Muscle of leg (tissue), 11 donors: ENCODE results near the gene SLC23A3. TPM values are rescaled to one million over a fixed set of nuclear protein-coding genes. Genes with fewer than 3 reads are reported as not detected.
A peak's percentile ranks its signal among the peaks of the same experiment; 100 is the strongest.

Experiments used
- DNase-seq: peaks from one replicate; pipeline ENCODE4 v3.0.0; 2013
- H3K27ac ChIP-seq: one replicate; pipeline ENCODE4 v1.5.1; 2013; ENCODE audit warnings: mild to moderate bottlenecking, low read length, control low read depth
- H3K27me3 ChIP-seq: one replicate; pipeline ENCODE4 v1.6.1; 2013; ENCODE audit warnings: low read length; ENCODE audit not compliant: control insufficient read depth, insufficient read depth
- H3K36me3 ChIP-seq: one replicate; pipeline ENCODE4 v1.6.1; 2013; ENCODE audit warnings: low read length; ENCODE audit not compliant: control insufficient read depth, insufficient read depth
- H3K4me1 ChIP-seq: one replicate; pipeline ENCODE4 v1.6.1; 2013; ENCODE audit warnings: low read length; ENCODE audit not compliant: control insufficient read depth, insufficient read depth
- H3K4me3 ChIP-seq: one replicate; pipeline ENCODE4 v1.5.1; 2013; ENCODE audit warnings: low read length, control low read depth
- H3K9me3 ChIP-seq: replicated peaks from 2 replicates; pipeline ENCODE4 v1.6.1; 2013; ENCODE audit warnings: low read depth, low read length; ENCODE audit not compliant: control insufficient read depth
- WGBS: methylation state at CpG from one replicate; pipeline ENCODE4 v1.1.5; 2013; ENCODE audit warnings: missing lambda C conversion rate; ENCODE audit not compliant: insufficient coverage; 5-methylcytosine and 5-hydroxymethylcytosine counted together
- polyA plus RNA-seq, 8 donors: library from polyadenylated mRNA; unstranded; fragments of 120-200 nt; gene quantifications; one replicate each; pipeline versions ENCODE4 v1.2.1 to v1.2.3, GENCODE V29; 2013; ENCODE audit warnings: inconsistent platforms in 1 of 8, low replicate concordance in 1 of 8; ENCODE audit not compliant: insufficient read length in 8 of 8, insufficient read depth in 1 of 8
- total RNA-seq: library from RNA; stranded (reverse); fragments of 120-200 nt; gene quantifications from one replicate; pipeline ENCODE4 v1.2.4, GENCODE V29; 2013

SLC23A3 gene
- total and polyA plus RNA-seq, 9 donors: 0.59 to 1.7 (median 0.98) TPM

- Histone ChIP-seq H3K27me3 (no peaks in the 10 kb centered on the region), H3K4me3 (no peak overlapping the region), H3K36me3 (peaks cover 77% of the 10 kb centered on the region), H3K4me1 (peaks cover 20% of the 10 kb centered on the region), H3K27ac (no peak overlapping the region), H3K9me3 (no peaks in the 10 kb centered on the region)
- WGBS: 93% methylated on average over 8 of the region's 8 CpGs
- no peak for DNase-seq
Measured at GRCh38 chr2:219213026-219213415, 43.2 kb upstream of the SLC23A3 start.

GRCh38 chr2:219210886-219211362 lies 41.1 kb upstream of the SLC23A3 start:
- Histone ChIP-seq H3K27ac (no peak overlapping the region), H3K4me1 (peaks cover 20% of the 10 kb centered on the region), H3K9me3 (no peaks in the 10 kb centered on the region), H3K27me3 (no peaks in the 10 kb centered on the region), H3K4me3 (no peak overlapping the region), H3K36me3 (peaks cover 68% of the 10 kb centered on the region)
- 70% methylated on average over 2 of the region's 9 CpGs for WGBS
- DNase-seq: no peak

- Histone ChIP-seq H3K36me3 (peaks cover 64% of the 10 kb centered on the region), H3K4me1 (peaks cover 22% of the 10 kb centered on the region), H3K9me3 (no peaks in the 10 kb centered on the region), H3K27me3 (no peaks in the 10 kb centered on the region), H3K27ac (no peak overlapping the region), H3K4me3 (no peak overlapping the region)
- DNase-seq: no peak
- WGBS: 89% methylated on average over 17 of the region's 24 CpGs
Measured at GRCh38 chr2:219210196-219210885, 40.5 kb upstream of the SLC23A3 start.

GRCh38 chr2:219209236-219210195 lies 39.7 kb upstream of the SLC23A3 start:
- no peak for DNase-seq
- peaks cover 57% of the 10 kb centered on the region for H3K36me3 ChIP-seq
- 73% methylated on average over 10 of the region's 18 CpGs for WGBS
- H3K4me3 ChIP-seq: no peak overlapping the region
- H3K4me1 ChIP-seq: peaks cover 22% of the 10 kb centered on the region
- H3K27me3 ChIP-seq: no peaks in the 10 kb centered on the region
- H3K9me3 ChIP-seq: no peaks in the 10 kb centered on the region
- no peak overlapping the region for H3K27ac ChIP-seq

GRCh38 chr2:219207884-219208740 lies 38.3 kb upstream of the SLC23A3 start:
- Histone ChIP-seq H3K36me3 (peaks cover 43% of the 10 kb centered on the region), H3K9me3 (no peaks in the 10 kb centered on the region), H3K4me1 (peaks cover 22% of the 10 kb centered on the region), H3K27me3 (no peaks in the 10 kb centered on the region), H3K4me3 (no peak overlapping the region), H3K27ac (peak overlapping the region; percentile 99)
- WGBS: 68% methylated on average over 9 of the region's 17 CpGs
- DNase-seq: peak; percentile 53

GRCh38 chr2:219207134-219207883 lies 37.5 kb upstream of the SLC23A3 start:
- DNase-seq: no peak
- Histone ChIP-seq H3K36me3 (peaks cover 35% of the 10 kb centered on the region), H3K27ac (peak overlapping the region; percentile 99), H3K4me3 (peak overlapping the region; percentile 77), H3K9me3 (no peaks in the 10 kb centered on the region), H3K4me1 (peaks cover 22% of the 10 kb centered on the region), H3K27me3 (no peaks in the 10 kb centered on the region)
- WGBS: 11% methylated on average over 15 of the region's 22 CpGs

GRCh38 chr2:219206328-219207133 lies 36.7 kb upstream of the SLC23A3 start, which contains the start of gene ZFAND2B:
ZFAND2B (plus strand) TSS chr2:219206782; CDS start chr2:219206988, 206 bp downstream.
- Histone ChIP-seq H3K27ac (peak within 1 kb of the TSS; percentile 99), H3K36me3 (peaks cover 35% of the 10 kb centered on the region), H3K9me3 (no peaks in the 10 kb centered on the region), H3K4me1 (peaks cover 22% of the 10 kb centered on the region), H3K27me3 (no peaks in the 10 kb centered on the region), H3K4me3 (peak within 1 kb of the TSS; percentile 77)
- WGBS: under 1% methylated on average over 61 of the region's 76 CpGs
- DNase-seq: peak; percentile 98

GRCh38 chr2:219205981-219206327 lies 36.1 kb upstream of the SLC23A3 start:
- H3K4me1 ChIP-seq: peaks cover 22% of the 10 kb centered on the region
- 18% methylated on average over 6 of the region's 7 CpGs for WGBS
- no peaks in the 10 kb centered on the region for H3K27me3 ChIP-seq

GRCh38 chr2:219205165-219205538 lies 35.3 kb upstream of the SLC23A3 start:
- Histone ChIP-seq H3K4me3 (no peak overlapping the region), H3K27me3 (no peaks in the 10 kb centered on the region), H3K9me3 (no peaks in the 10 kb centered on the region), H3K4me1 (peaks cover 22% of the 10 kb centered on the region), H3K36me3 (peaks cover 24% of the 10 kb centered on the region), H3K27ac (no peak overlapping the region)
- no peak for DNase-seq
- WGBS: no CpG with 5 or more reads among the region's 5 CpGs

More at GRCh38 chr2:219205981-219206327, 36.1 kb upstream of the SLC23A3 start:
- peaks cover 31% of the 10 kb centered on the region for H3K36me3 ChIP-seq
- H3K27ac ChIP-seq: peak overlapping the region; percentile 99
- peak overlapping the region; percentile 73 for H3K4me3 ChIP-seq
- H3K9me3 ChIP-seq: no peaks in the 10 kb centered on the region
- DNase-seq: no peak
